ENCODE data around the gene GAGE13. TPM values are rescaled to one million over a fixed set of nuclear protein-coding genes. Genes with fewer than 3 reads are reported as not detected.

Gene GAGE13
- total and polyA plus RNA-seq, 9 of the 15 experiments (the other 6 are each of a cell fraction or from before 2014, with no cell fraction given): 31.6 to 506 (median 154) TPM

DNA sequence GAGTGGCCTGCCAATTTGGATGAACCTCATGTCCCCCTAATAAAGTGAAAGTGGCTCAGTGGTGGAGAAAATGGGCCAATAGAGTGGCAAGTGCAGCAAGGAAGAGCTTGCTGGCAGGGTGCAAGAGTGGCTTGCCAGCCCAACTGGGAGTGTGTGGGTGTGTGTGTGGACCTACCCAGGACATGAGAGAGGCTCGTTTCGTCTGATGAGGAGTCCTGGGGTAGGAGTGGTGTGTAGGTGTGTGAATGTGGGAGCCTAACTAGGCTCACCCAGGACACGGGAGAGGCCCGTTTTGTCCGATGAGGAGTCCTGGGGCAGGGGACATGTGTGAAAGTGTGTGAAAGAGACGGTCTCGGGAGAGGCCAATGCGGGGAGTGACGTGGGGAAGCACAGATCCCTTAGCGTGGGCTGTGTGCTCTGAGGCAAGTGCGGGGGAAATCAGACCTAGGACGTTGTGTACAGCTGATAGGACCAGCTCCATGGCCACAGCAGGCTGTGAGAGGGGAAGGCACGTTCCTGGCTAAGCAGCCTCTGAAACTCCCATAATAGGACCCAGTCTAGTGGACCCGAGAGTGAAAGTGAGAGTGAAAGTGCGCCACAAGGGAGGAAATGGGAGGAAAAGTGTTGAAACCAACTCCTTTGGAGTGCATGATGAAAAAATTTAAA is 22.6 kb upstream of the GAGE13 start (continued):
- TF ChIP-seq, protein P1, sequence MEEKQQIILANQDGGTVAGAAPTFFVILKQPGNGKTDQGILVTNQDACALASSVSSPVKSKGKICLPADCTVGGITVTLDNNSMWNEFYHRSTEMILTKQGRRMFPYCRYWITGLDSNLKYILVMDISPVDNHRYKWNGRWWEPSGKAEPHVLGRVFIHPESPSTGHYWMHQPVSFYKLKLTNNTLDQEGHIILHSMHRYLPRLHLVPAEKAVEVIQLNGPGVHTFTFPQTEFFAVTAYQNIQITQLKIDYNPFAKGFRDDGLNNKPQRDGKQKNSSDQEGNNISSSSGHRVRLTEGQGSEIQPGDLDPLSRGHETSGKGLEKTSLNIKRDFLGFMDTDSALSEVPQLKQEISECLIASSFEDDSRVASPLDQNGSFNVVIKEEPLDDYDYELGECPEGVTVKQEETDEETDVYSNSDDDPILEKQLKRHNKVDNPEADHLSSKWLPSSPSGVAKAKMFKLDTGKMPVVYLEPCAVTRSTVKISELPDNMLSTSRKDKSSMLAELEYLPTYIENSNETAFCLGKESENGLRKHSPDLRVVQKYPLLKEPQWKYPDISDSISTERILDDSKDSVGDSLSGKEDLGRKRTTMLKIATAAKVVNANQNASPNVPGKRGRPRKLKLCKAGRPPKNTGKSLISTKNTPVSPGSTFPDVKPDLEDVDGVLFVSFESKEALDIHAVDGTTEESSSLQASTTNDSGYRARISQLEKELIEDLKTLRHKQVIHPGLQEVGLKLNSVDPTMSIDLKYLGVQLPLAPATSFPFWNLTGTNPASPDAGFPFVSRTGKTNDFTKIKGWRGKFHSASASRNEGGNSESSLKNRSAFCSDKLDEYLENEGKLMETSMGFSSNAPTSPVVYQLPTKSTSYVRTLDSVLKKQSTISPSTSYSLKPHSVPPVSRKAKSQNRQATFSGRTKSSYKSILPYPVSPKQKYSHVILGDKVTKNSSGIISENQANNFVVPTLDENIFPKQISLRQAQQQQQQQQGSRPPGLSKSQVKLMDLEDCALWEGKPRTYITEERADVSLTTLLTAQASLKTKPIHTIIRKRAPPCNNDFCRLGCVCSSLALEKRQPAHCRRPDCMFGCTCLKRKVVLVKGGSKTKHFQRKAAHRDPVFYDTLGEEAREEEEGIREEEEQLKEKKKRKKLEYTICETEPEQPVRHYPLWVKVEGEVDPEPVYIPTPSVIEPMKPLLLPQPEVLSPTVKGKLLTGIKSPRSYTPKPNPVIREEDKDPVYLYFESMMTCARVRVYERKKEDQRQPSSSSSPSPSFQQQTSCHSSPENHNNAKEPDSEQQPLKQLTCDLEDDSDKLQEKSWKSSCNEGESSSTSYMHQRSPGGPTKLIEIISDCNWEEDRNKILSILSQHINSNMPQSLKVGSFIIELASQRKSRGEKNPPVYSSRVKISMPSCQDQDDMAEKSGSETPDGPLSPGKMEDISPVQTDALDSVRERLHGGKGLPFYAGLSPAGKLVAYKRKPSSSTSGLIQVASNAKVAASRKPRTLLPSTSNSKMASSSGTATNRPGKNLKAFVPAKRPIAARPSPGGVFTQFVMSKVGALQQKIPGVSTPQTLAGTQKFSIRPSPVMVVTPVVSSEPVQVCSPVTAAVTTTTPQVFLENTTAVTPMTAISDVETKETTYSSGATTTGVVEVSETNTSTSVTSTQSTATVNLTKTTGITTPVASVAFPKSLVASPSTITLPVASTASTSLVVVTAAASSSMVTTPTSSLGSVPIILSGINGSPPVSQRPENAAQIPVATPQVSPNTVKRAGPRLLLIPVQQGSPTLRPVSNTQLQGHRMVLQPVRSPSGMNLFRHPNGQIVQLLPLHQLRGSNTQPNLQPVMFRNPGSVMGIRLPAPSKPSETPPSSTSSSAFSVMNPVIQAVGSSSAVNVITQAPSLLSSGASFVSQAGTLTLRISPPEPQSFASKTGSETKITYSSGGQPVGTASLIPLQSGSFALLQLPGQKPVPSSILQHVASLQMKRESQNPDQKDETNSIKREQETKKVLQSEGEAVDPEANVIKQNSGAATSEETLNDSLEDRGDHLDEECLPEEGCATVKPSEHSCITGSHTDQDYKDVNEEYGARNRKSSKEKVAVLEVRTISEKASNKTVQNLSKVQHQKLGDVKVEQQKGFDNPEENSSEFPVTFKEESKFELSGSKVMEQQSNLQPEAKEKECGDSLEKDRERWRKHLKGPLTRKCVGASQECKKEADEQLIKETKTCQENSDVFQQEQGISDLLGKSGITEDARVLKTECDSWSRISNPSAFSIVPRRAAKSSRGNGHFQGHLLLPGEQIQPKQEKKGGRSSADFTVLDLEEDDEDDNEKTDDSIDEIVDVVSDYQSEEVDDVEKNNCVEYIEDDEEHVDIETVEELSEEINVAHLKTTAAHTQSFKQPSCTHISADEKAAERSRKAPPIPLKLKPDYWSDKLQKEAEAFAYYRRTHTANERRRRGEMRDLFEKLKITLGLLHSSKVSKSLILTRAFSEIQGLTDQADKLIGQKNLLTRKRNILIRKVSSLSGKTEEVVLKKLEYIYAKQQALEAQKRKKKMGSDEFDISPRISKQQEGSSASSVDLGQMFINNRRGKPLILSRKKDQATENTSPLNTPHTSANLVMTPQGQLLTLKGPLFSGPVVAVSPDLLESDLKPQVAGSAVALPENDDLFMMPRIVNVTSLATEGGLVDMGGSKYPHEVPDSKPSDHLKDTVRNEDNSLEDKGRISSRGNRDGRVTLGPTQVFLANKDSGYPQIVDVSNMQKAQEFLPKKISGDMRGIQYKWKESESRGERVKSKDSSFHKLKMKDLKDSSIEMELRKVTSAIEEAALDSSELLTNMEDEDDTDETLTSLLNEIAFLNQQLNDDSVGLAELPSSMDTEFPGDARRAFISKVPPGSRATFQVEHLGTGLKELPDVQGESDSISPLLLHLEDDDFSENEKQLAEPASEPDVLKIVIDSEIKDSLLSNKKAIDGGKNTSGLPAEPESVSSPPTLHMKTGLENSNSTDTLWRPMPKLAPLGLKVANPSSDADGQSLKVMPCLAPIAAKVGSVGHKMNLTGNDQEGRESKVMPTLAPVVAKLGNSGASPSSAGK (IDR thresholded peaks at IDR 0.05): peak; percentile 48
- TF ChIP-seq, protein P2, sequence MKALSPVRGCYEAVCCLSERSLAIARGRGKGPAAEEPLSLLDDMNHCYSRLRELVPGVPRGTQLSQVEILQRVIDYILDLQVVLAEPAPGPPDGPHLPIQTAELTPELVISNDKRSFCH (CRISPR knock-in tag; IDR thresholded peaks at IDR 0.05): no peak
- TF ChIP-seq, protein P2 (tag; IDR thresholded peaks at IDR 0.05): no peak
- TF ChIP-seq ZNF239 (CRISPR knock-in tag; IDR thresholded peaks at IDR 0.05) (no peak), COPS2 (conservative IDR thresholded peaks at IDR 0.05) (no peak), ZKSCAN8 (CRISPR knock-in tag; IDR thresholded peaks at IDR 0.05) (no peak), NRF1 (conservative IDR thresholded peaks at IDR 0.05 in 1 of 2, IDR thresholded peaks at IDR 0.05 in 1 of 2) (no peak), PML (IDR thresholded peaks at IDR 0.05; ENCODE audit: low read length) (no peak)
- TF ChIP-seq, protein P3, sequence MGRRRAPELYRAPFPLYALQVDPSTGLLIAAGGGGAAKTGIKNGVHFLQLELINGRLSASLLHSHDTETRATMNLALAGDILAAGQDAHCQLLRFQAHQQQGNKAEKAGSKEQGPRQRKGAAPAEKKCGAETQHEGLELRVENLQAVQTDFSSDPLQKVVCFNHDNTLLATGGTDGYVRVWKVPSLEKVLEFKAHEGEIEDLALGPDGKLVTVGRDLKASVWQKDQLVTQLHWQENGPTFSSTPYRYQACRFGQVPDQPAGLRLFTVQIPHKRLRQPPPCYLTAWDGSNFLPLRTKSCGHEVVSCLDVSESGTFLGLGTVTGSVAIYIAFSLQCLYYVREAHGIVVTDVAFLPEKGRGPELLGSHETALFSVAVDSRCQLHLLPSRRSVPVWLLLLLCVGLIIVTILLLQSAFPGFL (CRISPR knock-in tag; IDR thresholded peaks at IDR 0.05): 0 out of 2 replicates have a peak, but pooled peaks have one; percentile 33
- TF ChIP-seq, protein P4, sequence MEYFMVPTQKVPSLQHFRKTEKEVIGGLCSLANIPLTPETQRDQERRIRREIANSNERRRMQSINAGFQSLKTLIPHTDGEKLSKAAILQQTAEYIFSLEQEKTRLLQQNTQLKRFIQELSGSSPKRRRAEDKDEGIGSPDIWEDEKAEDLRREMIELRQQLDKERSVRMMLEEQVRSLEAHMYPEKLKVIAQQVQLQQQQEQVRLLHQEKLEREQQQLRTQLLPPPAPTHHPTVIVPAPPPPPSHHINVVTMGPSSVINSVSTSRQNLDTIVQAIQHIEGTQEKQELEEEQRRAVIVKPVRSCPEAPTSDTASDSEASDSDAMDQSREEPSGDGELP (CRISPR knock-in tag; IDR thresholded peaks at IDR 0.05; ENCODE audit: borderline replicate concordance): 0 out of 2 replicates have a peak, but pooled peaks have one; percentile 19

Data from K562 (cell line).